ENCODE measurements around the gene EP400. TPM values are rescaled to one million over a fixed set of nuclear protein-coding genes. Genes with fewer than 3 reads are reported as not detected.

EP400 gene
- total RNA-seq, 1 experiment from 2014 or later, result 3.7 TPM

DNA sequence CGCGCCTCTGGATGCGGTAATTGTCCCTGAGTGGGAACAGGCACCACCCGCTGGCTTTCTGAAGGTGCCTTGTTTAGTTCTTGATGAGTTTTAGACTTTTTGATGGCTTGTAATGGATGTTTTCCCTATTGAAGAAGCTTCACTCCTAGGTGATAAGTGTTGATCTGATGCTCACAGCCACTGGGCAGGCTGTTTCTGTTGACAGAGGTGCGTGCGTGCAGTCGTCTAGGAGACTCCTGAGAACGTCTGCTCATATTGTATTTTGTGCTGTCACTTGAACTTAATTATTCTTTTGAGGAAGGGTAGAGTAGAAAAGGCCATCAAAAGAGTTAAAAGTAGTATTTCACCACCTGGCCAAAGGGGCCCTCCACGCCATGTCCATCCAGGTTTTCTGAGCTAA is 70.5 kb downstream of the EP400 start:
- DNase-seq (ENCODE audit: low read depth), result no peak

DNA sequence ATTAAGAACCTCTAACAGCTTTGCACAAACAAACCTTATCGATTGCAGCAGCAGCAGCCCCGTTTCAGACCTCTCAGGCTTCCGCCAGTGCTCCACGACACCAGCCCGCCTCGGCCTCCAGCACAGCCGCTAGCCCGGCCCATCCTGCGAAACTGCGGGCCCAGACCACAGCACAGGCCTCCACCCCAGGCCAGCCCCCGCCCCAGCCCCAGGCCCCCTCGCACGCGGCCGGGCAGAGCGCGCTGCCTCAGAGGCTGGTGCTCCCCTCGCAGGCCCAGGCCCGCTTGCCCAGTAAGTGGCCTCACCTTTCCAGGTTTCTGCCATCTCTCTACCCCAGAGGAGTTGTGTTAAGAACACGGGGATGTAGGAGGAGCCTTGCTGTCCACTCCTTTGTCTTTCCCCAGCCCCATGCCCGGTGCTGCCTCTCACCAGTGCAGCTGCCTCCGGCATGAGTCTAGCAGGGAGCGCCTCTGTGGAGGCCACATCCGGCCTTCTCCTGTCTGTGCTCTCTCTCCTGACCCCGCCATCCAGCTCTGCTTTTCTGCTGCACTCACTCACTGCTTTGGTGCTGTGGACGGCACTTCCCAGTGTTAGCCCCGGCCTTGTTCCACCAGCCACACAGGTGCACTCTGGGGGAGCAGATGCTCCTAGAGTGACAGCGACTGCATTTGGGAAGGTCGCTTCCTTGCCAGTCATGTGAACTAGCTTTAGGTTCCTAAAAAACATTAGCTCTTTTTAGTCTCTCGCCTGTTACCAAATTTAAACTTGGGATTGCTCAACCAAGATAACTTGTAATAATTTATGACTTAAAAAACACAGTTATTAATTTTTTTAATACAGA is 71.5 kb downstream of the EP400 start:
- no peak for DNase-seq (ENCODE audit: low read depth)

GRCh38 chr12:132021965-132022364 is 72.2 kb downstream of the EP400 start:
- DNase-seq (ENCODE audit: low read depth), result no peak

DNA sequence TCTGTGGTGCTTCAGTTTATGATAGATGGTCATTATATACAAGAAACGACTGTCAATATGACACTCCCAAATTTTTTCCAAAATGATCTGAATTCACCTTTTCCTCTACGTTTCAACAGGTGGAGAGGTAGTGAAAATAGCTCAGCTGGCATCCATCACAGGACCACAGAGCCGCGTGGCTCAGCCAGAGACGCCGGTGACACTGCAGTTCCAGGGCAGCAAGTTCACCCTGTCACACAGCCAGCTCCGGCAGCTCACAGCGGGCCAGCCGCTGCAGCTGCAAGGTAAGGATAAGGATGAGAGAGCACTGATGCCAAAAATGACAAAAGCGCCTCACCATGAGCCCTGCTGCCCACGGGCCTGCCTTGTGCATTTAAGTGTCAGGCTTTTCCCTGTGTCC is 73.9 kb downstream of the EP400 start:
- DNase-seq (ENCODE audit: low read depth), result no peak

- no peak for DNase-seq (ENCODE audit: low read depth)
Measured at GRCh38 chr12:132024758-132025157, 75.0 kb downstream of the EP400 start.

DNA sequence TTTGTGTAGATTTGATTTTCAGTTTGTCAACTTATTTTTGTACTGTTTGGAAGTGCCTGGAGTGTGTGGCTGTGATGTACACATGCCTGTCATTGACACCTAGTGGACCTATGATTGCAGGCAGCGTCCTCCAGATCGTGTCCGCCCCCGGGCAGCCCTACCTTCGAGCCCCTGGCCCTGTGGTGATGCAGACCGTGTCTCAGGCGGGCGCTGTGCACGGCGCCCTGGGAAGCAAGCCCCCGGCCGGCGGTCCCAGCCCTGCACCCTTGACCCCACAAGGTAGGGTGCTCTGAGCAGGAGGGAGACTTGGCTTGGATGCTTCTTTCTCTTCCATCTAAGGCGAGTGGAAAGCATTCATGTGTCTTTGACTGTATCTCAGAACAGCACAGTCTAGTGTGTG is 75.8 kb downstream of the EP400 start:
- DNase-seq (ENCODE audit: low read depth), result no peak

DNA sequence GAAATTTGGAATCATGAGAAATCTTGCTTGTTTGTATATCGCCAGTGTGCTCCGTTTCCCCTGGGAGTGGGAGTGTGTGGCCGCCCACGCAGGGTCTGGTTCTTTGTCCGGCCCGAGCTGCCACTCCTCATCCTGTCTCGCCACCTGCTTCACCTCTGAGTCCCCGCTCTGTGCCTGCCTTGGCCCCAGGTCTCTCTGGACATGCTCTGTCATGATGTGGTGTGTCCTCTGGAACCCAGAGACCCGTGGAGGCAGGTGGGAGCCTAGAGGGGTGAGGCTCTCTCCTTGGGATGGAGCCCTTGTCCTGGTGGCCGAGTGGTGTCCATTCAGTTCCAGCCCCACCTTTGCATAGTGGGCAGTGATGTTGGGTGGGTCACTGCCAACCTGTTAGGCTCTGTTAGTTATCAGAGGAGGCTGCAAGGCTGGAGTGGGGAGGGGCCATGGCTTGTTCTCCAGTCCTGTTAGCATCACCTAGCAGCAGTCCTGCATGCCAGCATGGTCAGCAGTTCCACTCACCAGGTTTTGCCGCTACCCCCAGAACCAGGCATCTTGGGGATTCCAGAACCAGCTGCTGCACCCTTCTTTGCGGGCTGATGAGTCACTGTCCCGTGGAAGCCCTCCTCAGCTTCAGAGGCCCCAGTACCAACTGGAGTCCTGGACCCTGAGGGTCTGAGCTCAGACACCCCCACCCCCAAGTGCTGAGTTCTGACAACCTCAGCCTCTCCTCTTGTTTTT is 76.5 kb downstream of the EP400 start:
- DNase-seq (ENCODE audit: low read depth), result peak; percentile 3

DNA sequence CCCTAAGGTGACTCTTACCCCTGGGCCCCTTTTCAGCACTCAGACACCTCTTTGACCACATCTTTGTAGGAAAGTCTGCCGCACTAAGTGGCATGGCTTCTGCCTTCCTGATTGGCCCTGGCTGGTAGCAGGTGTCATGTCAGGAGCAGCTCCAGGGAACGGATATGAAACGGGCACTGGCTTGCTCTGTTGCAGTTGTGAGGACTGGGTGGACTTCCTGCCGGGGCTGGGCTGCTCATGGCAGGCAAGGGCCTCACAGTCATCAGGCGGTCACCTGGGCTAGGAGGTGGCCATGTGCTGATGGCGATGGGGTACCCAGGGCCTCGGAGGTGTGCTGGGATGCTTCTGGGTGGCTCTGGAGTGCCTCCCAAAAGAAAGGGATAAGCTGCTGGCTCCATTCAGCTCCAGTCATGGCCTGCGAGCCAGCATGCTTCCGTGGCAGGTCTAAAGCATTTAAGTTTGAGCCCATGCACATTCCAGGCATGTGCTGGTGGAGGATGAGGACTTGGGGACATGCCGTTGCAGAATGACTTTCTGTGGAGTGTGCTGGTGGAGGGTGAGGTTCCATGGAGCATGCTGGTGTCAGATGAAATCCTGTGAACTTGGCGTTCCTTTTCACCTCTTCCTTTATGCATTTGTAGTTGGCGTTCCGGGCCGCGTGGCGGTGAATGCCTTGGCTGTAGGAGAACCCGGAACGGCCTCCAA is 77.2 kb downstream of the EP400 start:
- DNase-seq (ENCODE audit: low read depth), result no peak

GRCh38 chr12:132027636-132028035 is 77.9 kb downstream of the EP400 start:
- no peak for DNase-seq (ENCODE audit: low read depth)

DNA sequence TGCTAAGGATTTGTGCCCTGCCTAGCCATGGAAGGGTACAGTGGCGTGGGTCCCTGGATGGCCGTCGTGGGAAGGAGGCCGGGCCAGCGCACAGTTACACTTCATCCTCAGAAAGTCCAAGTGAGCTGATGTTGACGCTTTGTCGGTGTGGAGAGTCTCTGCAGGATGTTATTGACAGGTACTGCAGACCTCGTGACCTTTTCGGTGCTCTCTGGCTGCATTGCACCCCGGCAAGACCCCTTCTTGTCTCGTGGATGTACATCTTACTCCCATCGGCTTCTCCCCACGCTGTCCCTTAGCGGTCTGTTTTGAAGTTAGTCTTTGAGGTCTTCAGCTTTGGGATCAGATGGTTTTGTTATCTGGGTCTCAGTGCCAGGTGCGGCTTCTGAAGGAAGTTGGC is 78.4 kb downstream of the EP400 start:
- no peak for DNase-seq (ENCODE audit: low read depth)

DNA sequence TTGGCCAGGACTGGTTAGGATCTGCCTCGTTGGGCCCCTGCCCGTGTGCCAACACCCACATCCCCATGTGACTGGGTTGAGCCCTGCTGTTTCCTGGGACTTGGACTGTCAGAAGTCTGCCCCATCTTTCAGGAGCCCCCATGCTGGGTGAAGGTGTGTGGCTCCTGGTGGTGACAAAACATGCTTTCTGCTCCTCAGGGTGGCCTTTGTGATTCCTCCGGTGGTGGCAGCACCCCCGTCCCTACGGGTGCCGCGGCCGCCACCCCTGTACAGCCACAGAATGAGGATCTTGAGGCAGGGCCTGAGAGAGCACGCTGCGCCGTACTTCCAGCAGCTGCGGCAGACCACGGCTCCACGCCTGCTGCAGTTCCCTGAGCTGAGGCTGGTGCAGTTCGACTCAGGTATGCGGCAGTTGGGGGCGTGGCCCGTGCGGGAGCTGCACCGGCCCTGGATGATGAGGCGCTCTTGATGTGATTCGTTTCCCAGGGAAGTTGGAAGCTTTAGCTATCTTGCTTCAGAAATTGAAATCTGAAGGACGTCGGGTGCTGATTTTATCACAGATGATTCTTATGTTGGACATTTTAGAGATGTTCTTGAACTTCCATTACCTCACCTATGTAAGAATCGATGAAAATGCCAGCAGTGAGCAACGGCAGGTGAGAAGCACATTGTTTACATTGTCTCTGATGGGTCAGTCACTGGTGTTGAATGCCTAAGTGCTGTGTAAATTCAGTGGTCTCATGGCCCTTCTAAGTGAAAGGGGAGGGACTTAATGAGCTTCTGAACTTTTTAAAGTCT is 80.0 kb downstream of the EP400 start:
- no peak for DNase-seq (ENCODE audit: low read depth)

- no peak for DNase-seq (ENCODE audit: low read depth)
Measured at GRCh38 chr12:132030367-132031038, 80.8 kb downstream of the EP400 start.

DNA sequence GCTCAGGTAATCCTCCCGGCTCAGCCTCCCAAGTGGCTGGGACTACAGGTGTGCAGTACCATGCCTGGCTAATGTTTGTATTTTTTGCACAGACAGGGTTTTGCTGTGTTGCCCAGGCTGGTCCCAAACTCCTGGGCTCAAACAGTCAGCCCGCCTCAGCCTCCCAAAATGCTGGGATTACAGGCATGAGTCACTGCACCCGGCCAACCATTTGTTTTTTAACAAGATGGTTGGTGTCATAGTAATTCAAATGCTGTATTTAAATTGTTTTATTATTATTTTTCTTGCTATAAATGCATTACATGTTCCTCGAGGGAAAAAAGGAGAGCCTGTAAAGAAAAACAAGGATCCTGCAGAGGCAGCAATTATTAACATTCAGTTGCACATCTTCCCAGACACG is 83.9 kb downstream of the EP400 start:
- DNase-seq (ENCODE audit: low read depth), result no peak

- DNase-seq (ENCODE audit: low read depth), result no peak
Measured at GRCh38 chr12:132036063-132036683, 86.4 kb downstream of the EP400 start.

- DNase-seq (ENCODE audit: low read depth), result no peak
Measured at GRCh38 chr12:132040906-132041606, 91.3 kb downstream of the EP400 start.

DNA sequence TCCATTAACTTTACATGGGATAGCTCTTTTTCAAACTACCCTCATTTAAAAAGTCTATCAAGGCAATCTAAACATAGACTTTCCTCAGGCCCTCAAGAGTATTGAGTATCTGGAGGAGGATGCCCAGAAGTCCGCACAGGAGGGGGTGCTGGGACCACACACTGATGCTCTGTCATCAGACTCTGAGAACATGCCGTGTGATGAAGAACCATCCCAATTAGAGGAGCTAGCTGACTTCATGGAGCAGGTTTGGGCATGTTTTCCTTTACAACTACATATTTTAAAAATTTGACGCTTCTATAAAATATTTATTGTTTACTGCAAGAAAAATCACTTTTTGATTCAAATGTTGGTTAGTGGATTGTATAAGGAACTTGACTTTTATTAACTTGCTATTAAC is 93.5 kb downstream of the EP400 start:
- DNase-seq (ENCODE audit: low read depth), result no peak

GRCh38 chr12:132043770-132044467 is 94.2 kb downstream of the EP400 start:
- DNase-seq (ENCODE audit: low read depth), result no peak

GRCh38 chr12:132044661-132045412 is 95.1 kb downstream of the EP400 start:
- DNase-seq (ENCODE audit: low read depth), result no peak

GRCh38 chr12:132045751-132046150 is 96.0 kb downstream of the EP400 start:
- no peak for DNase-seq (ENCODE audit: low read depth)

All from RPMI7951 (cell line).